Uterus (tissue), 2 donors: ENCODE measurements around the gene RAB33B.

Experiments used
- CTCF ChIP-seq, 4 experiments: fragments of 200-600 bp in 2 of 4; fragments of 450-650 bp in 2 of 4; sonication (generic) in 2 of 4; IDR thresholded peaks; one replicate each; pipeline ENCODE4 v1.5.1; 2016 to 2019; ENCODE audit warnings: antibody characterized with exemption in 4 of 4, mild to moderate bottlenecking in 2 of 4, moderate library complexity in 1 of 4
- POLR2A ChIP-seq, 2 donors: fragments of 450-650 bp; IDR thresholded peaks; one replicate each; pipeline ENCODE4 v1.6.1; 2016; ENCODE audit warnings: antibody characterized with exemption in 2 of 2, mild to moderate bottlenecking in 1 of 2, moderate library complexity in 1 of 2

GRCh38 chr4:139481465-139481864 lies 27.5 kb downstream of the RAB33B start:
- no peak for TF ChIP-seq CTCF (IDR thresholded peaks at IDR 0.05)
- TF ChIP-seq POLR2A (IDR thresholded peaks at IDR 0.05): no peak
